OCI-LY3 (cell line): ENCODE results near the gene DDX49.

Source experiments
- H2AFZ ChIP-seq: fragments of 200-600, 300-600 bp; shearing (Covaris generic); 2 replicates; pipeline ENCODE4 v1.6.0; 2014; ENCODE audit warnings: antibody characterized with exemption, low read depth, low read length
- H3K27ac ChIP-seq: fragments of 200-600, 300-600 bp; sonication (generic); 2 replicates; pipeline ENCODE4 v1.5.1; 2014; ENCODE audit warnings: mild to moderate bottlenecking, low read length, moderate library complexity, mixed read lengths
- H3K27me3 ChIP-seq: fragments of 200-600, 300-600 bp; sonication (generic); 2 replicates; pipeline ENCODE4 v1.6.1; 2014; ENCODE audit warnings: low read depth, low read length, mixed read lengths
- H3K36me3 ChIP-seq: fragments of 200-600, 300-600 bp; sonication (generic); replicated peaks from 2 replicates; pipeline ENCODE3; 2014; ENCODE audit warnings: low read depth, low read length, mixed read lengths
- H3K4me1 ChIP-seq: fragments of 300-600, 200-600 bp; sonication (generic); 2 replicates; pipeline ENCODE4 v1.6.1; 2014; ENCODE audit warnings: low read length, mixed read lengths
- H3K4me2 ChIP-seq: fragments of 200-600, 300-600 bp; sonication (generic); 2 replicates; pipeline ENCODE4 v1.6.1; 2014; ENCODE audit warnings: low read length, mixed read lengths
- H3K4me3 ChIP-seq: fragments of 300-600, 200-600 bp; sonication (generic); 2 replicates; pipeline ENCODE4 v1.5.1; 2014; ENCODE audit warnings: antibody characterized with exemption, mild to moderate bottlenecking, low read length, moderate library complexity
- H3K79me2 ChIP-seq: fragments of 300-600, 200-600 bp; shearing (Covaris generic); 2 replicates; pipeline ENCODE4 v1.6.1; 2014; ENCODE audit warnings: mild to moderate bottlenecking, low read length, mixed read lengths
- H3K9ac ChIP-seq: fragments of 300-600, 200-600 bp; shearing (Covaris generic); 2 replicates; pipeline ENCODE4 v1.6.0; 2014; ENCODE audit warnings: mild to moderate bottlenecking, low read length, moderate library complexity
- H3K9me3 ChIP-seq: fragments of 200-600, 300-600 bp; shearing (Covaris generic); 2 replicates; pipeline ENCODE4 v1.6.1; 2014; ENCODE audit warnings: low read length, mixed read lengths; ENCODE audit not compliant: insufficient read depth
- H4K20me1 ChIP-seq: fragments of 200-600, 300-600 bp; sonication (generic); 2 replicates; pipeline ENCODE4 v1.6.1; 2016; ENCODE audit warnings: low read length, mixed read lengths; ENCODE audit not compliant: insufficient read depth
- EZH2phosphoT487 ChIP-seq: fragments of 200-600 bp; shearing (Covaris generic); IDR thresholded peaks from 2 replicates; pipeline ENCODE4 v1.6.1; 2018; ENCODE audit warnings: antibody characterized with exemption, mixed run types, low read depth
- TF ChIP-seq, protein P1 (sequence below): fragments of 200-600, 300-600 bp; sonication (generic); IDR thresholded peaks from 2 replicates; pipeline ENCODE4 v1.5.1; 2014; ENCODE audit warnings: antibody characterized with exemption, low read length, low read depth

Gene DDX49

DNA sequence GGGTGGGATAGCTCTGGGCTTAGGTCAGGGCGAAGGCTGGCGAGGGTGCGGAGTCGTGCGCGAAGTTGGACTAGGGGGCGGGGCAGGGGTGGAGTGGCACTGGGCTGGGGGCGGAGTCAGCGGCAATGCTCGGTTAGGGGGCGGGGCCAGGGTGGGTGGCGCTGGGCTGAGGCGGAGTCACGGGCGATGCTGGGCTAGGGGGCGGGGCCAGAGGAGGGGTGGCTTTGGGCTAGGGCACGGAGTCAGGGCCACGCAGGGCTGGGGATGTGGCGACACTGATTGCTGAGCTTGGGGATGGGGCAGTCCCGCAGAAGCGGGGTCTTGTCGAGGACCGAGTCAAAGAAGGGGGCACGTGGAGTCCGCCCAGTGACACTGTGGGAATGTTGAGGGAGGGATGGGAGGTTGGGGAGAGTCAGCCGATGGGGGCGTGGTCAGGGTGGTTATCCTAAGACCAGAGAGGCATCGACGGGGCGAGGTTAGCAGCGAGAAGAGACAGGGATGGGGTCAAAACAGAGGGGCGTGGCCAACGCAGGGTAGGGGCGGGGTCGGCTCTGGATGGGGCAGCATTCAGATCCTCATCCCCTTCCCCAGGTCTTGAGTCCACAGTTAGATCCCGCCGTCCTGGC, 12.8 kb downstream of the DDX49 start:
- Histone ChIP-seq H3K27me3 (no peaks in the 10 kb centered on the region), H3K4me2 (no peak overlapping the region), H3K79me2 (no peaks in the 10 kb centered on the region), H3K9me3 (no peaks in the 10 kb centered on the region), H3K9ac (no peak overlapping the region), H3K4me1 (no peaks in the 10 kb centered on the region), H4K20me1 (no peaks in the 10 kb centered on the region), H3K4me3 (no peak overlapping the region), H2AFZ (no peak overlapping the region), H3K36me3 (peaks cover under 1% of the 10 kb centered on the region), H3K27ac (no peak overlapping the region)
- TF ChIP-seq EZH2phosphoT487: no peak
- TF ChIP-seq, protein P1, sequence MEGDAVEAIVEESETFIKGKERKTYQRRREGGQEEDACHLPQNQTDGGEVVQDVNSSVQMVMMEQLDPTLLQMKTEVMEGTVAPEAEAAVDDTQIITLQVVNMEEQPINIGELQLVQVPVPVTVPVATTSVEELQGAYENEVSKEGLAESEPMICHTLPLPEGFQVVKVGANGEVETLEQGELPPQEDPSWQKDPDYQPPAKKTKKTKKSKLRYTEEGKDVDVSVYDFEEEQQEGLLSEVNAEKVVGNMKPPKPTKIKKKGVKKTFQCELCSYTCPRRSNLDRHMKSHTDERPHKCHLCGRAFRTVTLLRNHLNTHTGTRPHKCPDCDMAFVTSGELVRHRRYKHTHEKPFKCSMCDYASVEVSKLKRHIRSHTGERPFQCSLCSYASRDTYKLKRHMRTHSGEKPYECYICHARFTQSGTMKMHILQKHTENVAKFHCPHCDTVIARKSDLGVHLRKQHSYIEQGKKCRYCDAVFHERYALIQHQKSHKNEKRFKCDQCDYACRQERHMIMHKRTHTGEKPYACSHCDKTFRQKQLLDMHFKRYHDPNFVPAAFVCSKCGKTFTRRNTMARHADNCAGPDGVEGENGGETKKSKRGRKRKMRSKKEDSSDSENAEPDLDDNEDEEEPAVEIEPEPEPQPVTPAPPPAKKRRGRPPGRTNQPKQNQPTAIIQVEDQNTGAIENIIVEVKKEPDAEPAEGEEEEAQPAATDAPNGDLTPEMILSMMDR: no peak

DNA sequence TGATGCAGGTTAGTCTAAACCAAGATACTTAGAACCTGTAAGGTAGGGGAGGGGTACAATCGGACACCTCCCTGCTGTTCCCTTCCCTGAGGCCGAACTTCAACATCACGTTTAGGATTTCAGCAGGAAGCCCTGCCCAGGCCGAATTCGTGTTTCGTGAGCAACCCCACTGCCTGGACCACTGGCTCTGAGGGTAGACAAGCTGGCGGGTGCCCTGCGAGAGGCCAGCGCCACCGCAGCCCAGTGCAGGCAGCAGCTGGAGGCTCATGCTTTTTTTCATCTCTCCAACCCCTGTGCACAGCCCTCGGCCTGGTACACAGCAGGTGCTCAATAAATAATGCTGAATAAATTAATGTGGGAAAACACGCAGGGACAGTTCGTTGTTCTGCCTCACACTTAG, 13.8 kb downstream of the DDX49 start:
- Histone ChIP-seq H3K27me3 (no peaks in the 10 kb centered on the region), H2AFZ (no peak overlapping the region), H3K27ac (no peak overlapping the region), H3K4me2 (no peak overlapping the region), H3K36me3 (no peaks in the 10 kb centered on the region), H3K9ac (no peak overlapping the region), H4K20me1 (no peaks in the 10 kb centered on the region), H3K79me2 (no peaks in the 10 kb centered on the region), H3K4me3 (no peak overlapping the region), H3K9me3 (no peaks in the 10 kb centered on the region), H3K4me1 (no peaks in the 10 kb centered on the region)
- TF ChIP-seq, protein P1: no peak
- TF ChIP-seq EZH2phosphoT487: no peak

DNA sequence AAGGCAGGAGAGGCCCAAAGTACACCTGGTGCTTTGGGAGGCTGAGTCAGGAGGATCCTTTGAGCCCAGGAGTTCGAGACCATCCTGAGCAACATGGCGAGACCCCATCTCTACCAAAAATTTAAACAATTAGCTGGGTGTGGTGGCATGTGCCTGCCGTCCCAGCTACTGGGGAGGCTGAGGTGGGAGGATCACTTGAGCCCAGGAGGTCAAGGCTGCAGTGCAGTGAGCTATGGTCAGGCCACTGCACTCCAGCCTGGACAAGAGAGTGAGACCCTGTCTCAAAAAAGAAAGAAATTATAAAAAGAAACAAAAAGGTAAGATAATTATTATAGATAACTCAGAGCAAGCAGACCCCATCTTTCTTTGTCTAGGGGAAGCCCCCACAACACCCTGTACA, 19.6 kb downstream of the DDX49 start:
- H3K9me3 ChIP-seq: no peaks in the 10 kb centered on the region
- no peaks in the 10 kb centered on the region for H4K20me1 ChIP-seq
- H3K79me2 ChIP-seq: no peaks in the 10 kb centered on the region
- no peaks in the 10 kb centered on the region for H3K36me3 ChIP-seq
- H3K4me3 ChIP-seq: no peak overlapping the region
- peaks cover 12% of the 10 kb centered on the region; the same call in 1 of the 2 replicates for H3K4me1 ChIP-seq
- peaks cover 7% of the 10 kb centered on the region for H3K27me3 ChIP-seq
- no peak overlapping the region for H3K27ac ChIP-seq
- H2AFZ ChIP-seq: no peak overlapping the region
- H3K4me2 ChIP-seq: no peak overlapping the region
- H3K9ac ChIP-seq: no peak overlapping the region
- TF ChIP-seq, protein P1: no peak
- no peak for TF ChIP-seq EZH2phosphoT487

DNA sequence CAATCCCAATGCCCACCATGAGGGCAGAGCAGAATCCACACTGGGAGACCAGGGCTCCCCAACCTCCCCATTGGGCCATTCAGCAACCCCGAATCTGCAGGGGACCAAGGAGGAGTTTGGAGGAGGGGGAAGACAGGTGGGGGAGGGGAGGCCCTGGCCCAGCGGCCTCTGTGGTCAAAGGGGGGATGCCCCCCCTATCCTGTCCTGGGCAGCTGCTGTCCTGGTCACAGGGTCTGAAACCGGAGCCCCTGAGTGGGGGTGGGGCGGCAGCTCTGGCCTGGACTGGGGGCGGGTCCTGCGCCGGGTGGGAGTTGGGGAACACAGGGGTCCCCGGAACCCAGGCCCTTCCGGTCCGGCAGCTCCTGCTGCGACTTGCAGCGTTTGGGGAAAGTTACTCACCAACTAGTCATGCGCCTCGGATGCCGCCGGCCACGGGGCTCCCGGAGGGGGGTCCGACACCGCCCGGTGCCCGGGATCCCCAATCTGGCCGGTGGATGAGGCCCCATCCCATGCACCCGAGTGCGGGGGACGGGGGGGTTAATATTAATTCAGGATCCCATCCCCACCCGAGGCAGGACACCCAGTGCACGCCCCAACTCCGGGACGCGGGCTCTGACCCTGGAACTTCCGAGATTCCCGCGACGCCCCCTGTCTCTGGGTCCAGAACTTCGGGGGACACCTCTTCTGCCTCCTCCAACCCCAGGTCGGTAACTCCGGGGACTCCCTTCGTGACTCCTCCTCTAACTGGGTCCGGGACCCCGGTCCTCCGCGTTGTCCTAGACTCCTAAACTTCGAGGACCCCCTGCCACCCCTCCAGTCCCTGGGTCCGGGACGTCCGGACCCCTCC, 20.6 kb downstream of the DDX49 start:
- Histone ChIP-seq H2AFZ (0 out of 2 replicates have a peak overlapping the region, but pooled peaks have one; percentile 47), H3K36me3 (no peaks in the 10 kb centered on the region), H3K79me2 (no peaks in the 10 kb centered on the region), H3K4me2 (peak overlapping the region; percentile 79), H4K20me1 (no peaks in the 10 kb centered on the region), H3K27me3 (peaks cover 7% of the 10 kb centered on the region), H3K4me1 (peaks cover 12% of the 10 kb centered on the region; the same call in 1 of the 2 replicates), H3K4me3 (peak overlapping the region; percentile 78), H3K27ac (no peak overlapping the region), H3K9me3 (no peaks in the 10 kb centered on the region), H3K9ac (peak overlapping the region; percentile 63)
- TF ChIP-seq, protein P1: no peak
- TF ChIP-seq EZH2phosphoT487: no peak
